Uterus (tissue), 2 donors: ENCODE results near the gene TMEM117.

Experiments
- POLR2A ChIP-seq, 2 donors: fragments of 450-650 bp; IDR thresholded peaks; one replicate each; pipeline ENCODE4 v1.6.1; 2016; ENCODE audit warnings: antibody characterized with exemption in 2 of 2, mild to moderate bottlenecking in 1 of 2, moderate library complexity in 1 of 2
- TF ChIP-seq, protein P1 (sequence below), 4 experiments: fragments of 200-600 bp in 2 of 4; fragments of 450-650 bp in 2 of 4; sonication (generic) in 2 of 4; IDR thresholded peaks; one replicate each; pipeline ENCODE4 v1.5.1; 2016 to 2019; ENCODE audit warnings: antibody characterized with exemption in 4 of 4, mild to moderate bottlenecking in 2 of 4, moderate library complexity in 1 of 4

DNA sequence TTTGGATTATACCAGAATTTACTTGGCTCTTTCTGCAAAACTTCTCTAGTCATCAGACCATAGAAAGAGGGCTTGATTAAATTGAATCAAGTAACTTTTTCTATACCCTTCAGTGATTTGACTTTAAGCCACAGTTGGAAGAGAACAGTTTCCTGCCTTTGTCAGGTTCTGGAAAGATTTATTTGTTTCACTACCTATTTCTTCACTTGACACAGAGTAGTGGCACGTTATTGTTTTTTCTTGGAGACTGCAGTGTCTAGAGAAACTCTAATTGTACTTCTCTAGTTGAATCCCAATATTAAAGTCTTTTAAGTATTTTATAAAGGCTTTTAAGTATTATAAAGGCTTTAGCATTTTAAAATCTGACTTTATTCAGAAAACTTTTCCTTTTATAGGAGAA, 138.1 kb downstream of the TMEM117 start:
- TF ChIP-seq, protein P1, sequence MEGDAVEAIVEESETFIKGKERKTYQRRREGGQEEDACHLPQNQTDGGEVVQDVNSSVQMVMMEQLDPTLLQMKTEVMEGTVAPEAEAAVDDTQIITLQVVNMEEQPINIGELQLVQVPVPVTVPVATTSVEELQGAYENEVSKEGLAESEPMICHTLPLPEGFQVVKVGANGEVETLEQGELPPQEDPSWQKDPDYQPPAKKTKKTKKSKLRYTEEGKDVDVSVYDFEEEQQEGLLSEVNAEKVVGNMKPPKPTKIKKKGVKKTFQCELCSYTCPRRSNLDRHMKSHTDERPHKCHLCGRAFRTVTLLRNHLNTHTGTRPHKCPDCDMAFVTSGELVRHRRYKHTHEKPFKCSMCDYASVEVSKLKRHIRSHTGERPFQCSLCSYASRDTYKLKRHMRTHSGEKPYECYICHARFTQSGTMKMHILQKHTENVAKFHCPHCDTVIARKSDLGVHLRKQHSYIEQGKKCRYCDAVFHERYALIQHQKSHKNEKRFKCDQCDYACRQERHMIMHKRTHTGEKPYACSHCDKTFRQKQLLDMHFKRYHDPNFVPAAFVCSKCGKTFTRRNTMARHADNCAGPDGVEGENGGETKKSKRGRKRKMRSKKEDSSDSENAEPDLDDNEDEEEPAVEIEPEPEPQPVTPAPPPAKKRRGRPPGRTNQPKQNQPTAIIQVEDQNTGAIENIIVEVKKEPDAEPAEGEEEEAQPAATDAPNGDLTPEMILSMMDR (IDR thresholded peaks at IDR 0.05) = no peak
- TF ChIP-seq POLR2A (IDR thresholded peaks at IDR 0.05) = no peak
